H1 (cell line): Measurements from ENCODE around the gene IL17RD. TPM values are rescaled to one million over a fixed set of nuclear protein-coding genes. Genes with fewer than 3 reads are reported as not detected.

Source experiments
- CBX8 ChIP-seq: fragments of 300-800, 300-1000 bp; sonication (generic); IDR thresholded peaks from 2 replicates; pipeline ENCODE4 v1.7.1; 2016; ENCODE audit warnings: low read depth, low read length, borderline replicate concordance
- E2F6 ChIP-seq: IDR thresholded peaks from 2 replicates; pipeline ENCODE4 v1.6.1; 2012; ENCODE audit warnings: inconsistent platforms
- MAX ChIP-seq: IDR thresholded peaks from 2 replicates; pipeline ENCODE4 v1.6.1; 2012; ENCODE audit warnings: inconsistent platforms
- PHF8 ChIP-seq: fragments of 200-600 bp; sonication (generic); conservative IDR thresholded peaks from 2 replicates; pipeline ENCODE4 v1.7.1; 2012; ENCODE audit warnings: low read depth, mild to moderate bottlenecking, inconsistent platforms, low read length, moderate library complexity
- SAP30 ChIP-seq: fragments of 300-600 bp; sonication (generic); IDR thresholded peaks from 2 replicates; pipeline ENCODE4 v1.7.1; 2012; ENCODE audit warnings: low read length, moderate library complexity, mild to moderate bottlenecking, inconsistent platforms; ENCODE audit not compliant: insufficient read depth, insufficient replicate concordance
- ZNF274 ChIP-seq: IDR thresholded peaks from 2 replicates; pipeline ENCODE4 v1.7.0; 2012; ENCODE audit warnings: low read length, borderline replicate concordance; ENCODE audit errors: extremely low read depth
- polyA plus RNA-seq, 7 experiments: library from polyadenylated mRNA; depleted of rRNA in 3 of 7; stranded (reverse) in 5 of 7; unstranded in 2 of 7; fragments of >200 nt in 5 of 7; fragments of 200-250 nt in 2 of 7; gene quantifications; 1 replicate in 5 of 7; 2 replicates in 1 of 7; 4 replicates in 1 of 7; pipeline versions ENCODE4 v1.2.1 to v1.2.3, GENCODE V29; 2011 to 2013; ENCODE audit warnings: missing spikeins in 2 of 7, mixed read lengths in 2 of 7
- total RNA-seq: library from RNA; stranded (reverse); fragmentation: NEBNext Ultra II Directional; extraction: Animal tissue kit (Norgen Biotek cat#: 25700); gene quantifications from 2 replicates; pipeline ENCODE4 v1.2.1, GENCODE V29; 2021

Gene IL17RD
- total and polyA plus RNA-seq, 2 of the 8 experiments (the other 6 are each of a cell fraction or from before 2014, with no cell fraction given), result 10.9 to 48.9 TPM

- TF ChIP-seq MAX, result no peak
- TF ChIP-seq E2F6, result no peak
- no peak for TF ChIP-seq SAP30
- no peak for TF ChIP-seq PHF8
- TF ChIP-seq CBX8, result no peak
- TF ChIP-seq ZNF274, result no peak
Observed at GRCh38 chr3:57194641-57195040, 29.5 kb upstream of the IL17RD start (continued).
